Gastroesophageal sphincter (tissue), 4 donors: ENCODE data around the gene JARID2. TPM values are rescaled to one million over a fixed set of nuclear protein-coding genes. Genes with fewer than 3 reads are reported as not detected.

Source experiments
- ATAC-seq: fragments of 150-250 bp; one replicate; pipeline ENCODE4 v1.9.1; 2016; ENCODE audit warnings: mild to moderate bottlenecking, moderate library complexity
- H3K27ac ChIP-seq, 4 donors: fragments of 200-600 bp; sonication (generic) in 3 of 4; 1 replicate in 3 of 4; 2 replicates in 1 of 4; pipeline ENCODE4 v1.5.1; 2016 to 2019
- H3K27me3 ChIP-seq: fragments of 200-600 bp; sonication (generic); one replicate; pipeline ENCODE4 v1.5.1; 2019
- H3K36me3 ChIP-seq, 2 donors: fragments of 200-600 bp; sonication (generic); one replicate each; pipeline ENCODE4 v1.5.1; 2019; ENCODE audit warnings: control low read depth in 1 of 2
- H3K4me1 ChIP-seq, 3 donors: fragments of 200-600 bp; sonication (generic); 1 replicate in 2 of 3; 2 replicates in 1 of 3; pipeline ENCODE4 v1.5.1; 2016 to 2019; ENCODE audit warnings: control low read depth in 2 of 3
- H3K4me3 ChIP-seq, 2 donors: fragments of 200-600 bp; sonication (generic); one replicate each; pipeline ENCODE4 v1.5.1; 2019; ENCODE audit warnings: mild to moderate bottlenecking in 1 of 2, moderate library complexity in 1 of 2
- H3K9me3 ChIP-seq, 3 donors: fragments of 200-600 bp; sonication (generic); one replicate each; pipeline ENCODE4 v1.5.1; 2017 to 2019; ENCODE audit warnings: control low read depth in 2 of 3
- EP300 ChIP-seq: sonication (generic); formaldehyde crosslinking; IDR thresholded peaks from one replicate; pipeline ENCODE4 v1.6.1; 2017; ENCODE audit warnings: antibody characterized with exemption, mild to moderate bottlenecking
- POLR2A ChIP-seq, 2 donors: fragments of 450-650 bp; IDR thresholded peaks; one replicate each; pipeline ENCODE4 v1.6.1; 2017; ENCODE audit warnings: antibody characterized with exemption in 2 of 2, mild to moderate bottlenecking in 2 of 2, moderate library complexity in 1 of 2
- POLR2AphosphoS5 ChIP-seq: sonication (generic); formaldehyde crosslinking; IDR thresholded peaks from one replicate; pipeline ENCODE4 v1.6.1; 2017; ENCODE audit warnings: antibody characterized with exemption
- WGBS, 2 donors: methylation state at CpG; one replicate each; pipeline ENCODE4 v1.1.5; 2018; ENCODE audit warnings: low coverage in 1 of 2; 5-methylcytosine and 5-hydroxymethylcytosine counted together
- total RNA-seq, 4 donors: library from RNA; depleted of rRNA; stranded (reverse); fragments of >200 nt; gene quantifications; one replicate each; pipeline ENCODE4 v1.1.0, GENCODE V29; 2016
- TF ChIP-seq, protein P1 (sequence below), 4 experiments: fragments of 200-600 bp in 2 of 4; fragments of 450-650 bp in 2 of 4; sonication (generic) in 1 of 4; IDR thresholded peaks; one replicate each; pipeline ENCODE4 v1.5.1; 2017 to 2019; ENCODE audit warnings: antibody characterized with exemption in 4 of 4, mild to moderate bottlenecking in 2 of 4, moderate library complexity in 2 of 4

JARID2 gene
- total RNA-seq, 4 donors from 2014 or later, result 6.8 to 12.3 (median 8.5) TPM

DNA sequence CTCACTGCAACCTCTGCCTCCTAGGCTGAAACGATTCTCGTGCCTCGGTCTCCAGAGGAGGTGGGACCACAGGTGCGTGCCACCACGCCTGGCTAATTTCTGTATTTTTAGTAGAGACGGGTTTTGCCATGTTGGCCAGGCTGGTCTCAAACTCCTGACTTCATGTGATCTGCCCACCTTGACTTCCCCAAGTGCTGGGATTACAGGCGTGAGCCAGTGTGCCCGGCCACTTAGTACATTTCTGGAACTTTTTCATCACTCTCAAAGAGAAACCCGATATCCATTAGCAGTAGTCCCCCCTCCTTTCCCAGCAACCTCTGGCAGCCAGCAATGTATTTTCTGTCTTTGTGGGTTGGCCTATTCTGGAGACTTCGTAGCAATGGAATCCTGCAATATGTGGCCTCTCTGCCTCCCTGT is 109.8 kb downstream of the JARID2 start:
- Histone ChIP-seq H3K36me3 (no peaks in the 10 kb centered on the region), H3K27ac (no peak overlapping the region), H3K9me3 (no peaks in the 10 kb centered on the region), H3K4me3 (no peak overlapping the region), H3K27me3 (no peaks in the 10 kb centered on the region), H3K4me1 (peaks cover 0 to 47% (median 16%) of the 10 kb centered on the region in 3 donors)
- 81 to 92% methylated on average over 7 to 9 of the region's 10 CpGs for WGBS, 2 donors
- no peak for ATAC-seq
- TF ChIP-seq POLR2AphosphoS5 (peak; percentile 9), EP300 (no peak)

DNA sequence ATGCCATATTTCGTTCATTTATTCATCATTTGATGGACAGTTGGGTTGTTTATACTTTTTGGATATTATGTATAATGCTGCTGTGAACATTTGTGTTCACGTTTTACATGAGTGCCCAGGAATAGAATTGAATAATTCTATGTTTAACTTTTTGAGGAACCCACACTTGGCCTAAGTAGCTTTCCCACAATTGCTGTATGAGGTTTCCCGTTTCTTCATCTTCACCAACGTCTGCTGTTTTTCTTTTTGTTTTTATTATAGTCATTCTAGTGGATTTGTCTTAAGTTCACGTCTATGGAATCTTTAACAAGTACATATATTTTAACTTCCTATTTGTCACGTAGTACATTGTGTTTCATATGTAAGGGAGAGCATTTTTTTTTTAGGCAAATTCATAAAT is 110.3 kb downstream of the JARID2 start:
- TF ChIP-seq, protein P1, sequence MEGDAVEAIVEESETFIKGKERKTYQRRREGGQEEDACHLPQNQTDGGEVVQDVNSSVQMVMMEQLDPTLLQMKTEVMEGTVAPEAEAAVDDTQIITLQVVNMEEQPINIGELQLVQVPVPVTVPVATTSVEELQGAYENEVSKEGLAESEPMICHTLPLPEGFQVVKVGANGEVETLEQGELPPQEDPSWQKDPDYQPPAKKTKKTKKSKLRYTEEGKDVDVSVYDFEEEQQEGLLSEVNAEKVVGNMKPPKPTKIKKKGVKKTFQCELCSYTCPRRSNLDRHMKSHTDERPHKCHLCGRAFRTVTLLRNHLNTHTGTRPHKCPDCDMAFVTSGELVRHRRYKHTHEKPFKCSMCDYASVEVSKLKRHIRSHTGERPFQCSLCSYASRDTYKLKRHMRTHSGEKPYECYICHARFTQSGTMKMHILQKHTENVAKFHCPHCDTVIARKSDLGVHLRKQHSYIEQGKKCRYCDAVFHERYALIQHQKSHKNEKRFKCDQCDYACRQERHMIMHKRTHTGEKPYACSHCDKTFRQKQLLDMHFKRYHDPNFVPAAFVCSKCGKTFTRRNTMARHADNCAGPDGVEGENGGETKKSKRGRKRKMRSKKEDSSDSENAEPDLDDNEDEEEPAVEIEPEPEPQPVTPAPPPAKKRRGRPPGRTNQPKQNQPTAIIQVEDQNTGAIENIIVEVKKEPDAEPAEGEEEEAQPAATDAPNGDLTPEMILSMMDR (IDR thresholded peaks at IDR 0.05), result no peak
- TF ChIP-seq EP300, result no peak
- no peak for TF ChIP-seq POLR2A (IDR thresholded peaks at IDR 0.05)
- TF ChIP-seq POLR2AphosphoS5, result no peak
- ATAC-seq, result no peak
- WGBS, 2 donors, result 83 to 88% methylated on average over 4 to 6 of the region's 6 CpGs
- peaks cover 0 to 43% (median 16%) of the 10 kb centered on the region in 3 donors for H3K4me1 ChIP-seq
- H3K4me3 ChIP-seq, result no peak overlapping the region
- no peaks in the 10 kb centered on the region for H3K9me3 ChIP-seq
- H3K36me3 ChIP-seq, result no peaks in the 10 kb centered on the region
- H3K27ac ChIP-seq, result no peak overlapping the region
- H3K27me3 ChIP-seq, result no peaks in the 10 kb centered on the region

DNA sequence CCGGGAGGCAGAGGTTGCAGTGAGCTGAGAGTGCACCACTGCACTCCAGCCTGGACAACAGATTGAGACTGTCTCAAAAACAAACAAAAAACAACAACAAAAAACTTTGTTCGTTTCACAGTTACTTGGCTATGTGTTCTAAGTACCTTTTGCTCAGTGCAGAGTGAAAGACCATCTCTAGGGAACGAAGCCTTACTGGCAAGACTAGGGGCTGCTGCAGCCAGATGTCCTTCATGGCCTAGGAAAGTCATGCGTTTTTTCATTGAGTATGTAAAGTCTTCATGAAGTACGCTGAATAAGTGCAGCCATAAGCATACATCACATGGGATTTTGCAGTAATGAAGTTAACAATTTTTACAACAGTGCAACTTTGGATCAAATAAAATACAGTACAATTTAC is 111.1 kb downstream of the JARID2 start:
- 70 to 88% methylated on average over 4 to 5 of the region's 5 CpGs for WGBS, 2 donors
- peaks cover 0 to 35% (median 9%) of the 10 kb centered on the region in 3 donors for H3K4me1 ChIP-seq
- H3K36me3 ChIP-seq, result no peaks in the 10 kb centered on the region
- H3K27ac ChIP-seq, result no peak overlapping the region
- no peaks in the 10 kb centered on the region for H3K9me3 ChIP-seq
- no peak for ATAC-seq
- H3K4me3 ChIP-seq, result no peak overlapping the region
- no peaks in the 10 kb centered on the region for H3K27me3 ChIP-seq
- TF ChIP-seq POLR2A (IDR thresholded peaks at IDR 0.05), result no peak
- no peak for TF ChIP-seq POLR2AphosphoS5
- TF ChIP-seq EP300, result no peak
- TF ChIP-seq, protein P1 (IDR thresholded peaks at IDR 0.05), result no peak

DNA sequence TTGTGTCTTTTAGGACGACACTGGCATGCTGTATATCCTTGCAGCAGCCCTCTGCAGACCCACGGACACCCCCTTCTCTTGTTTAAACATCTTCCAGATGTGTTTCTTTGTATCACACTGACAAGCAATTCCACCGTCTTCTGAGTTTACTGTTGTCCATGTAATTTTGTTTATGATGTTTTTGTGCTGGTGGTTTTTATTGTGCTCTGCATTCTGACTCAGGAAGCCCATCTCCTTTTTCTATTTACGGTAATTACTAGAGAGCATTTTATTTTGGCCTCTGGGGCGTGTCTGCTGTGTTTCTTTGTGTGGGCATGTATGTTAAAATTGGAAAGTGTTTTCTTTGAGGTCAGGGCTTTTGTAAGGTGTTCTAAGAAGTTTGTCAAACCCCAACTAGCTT is 111.9 kb downstream of the JARID2 start:
- TF ChIP-seq, protein P1 (IDR thresholded peaks at IDR 0.05), result no peak
- TF ChIP-seq POLR2AphosphoS5 (no peak), POLR2A (IDR thresholded peaks at IDR 0.05) (no peak), EP300 (no peak)
- Histone ChIP-seq H3K9me3 (no peaks in the 10 kb centered on the region), H3K36me3 (no peaks in the 10 kb centered on the region), H3K27ac (no peak overlapping the region), H3K27me3 (no peaks in the 10 kb centered on the region), H3K4me1 (peaks cover 0 to 34% (median 2%) of the 10 kb centered on the region in 3 donors), H3K4me3 (no peak overlapping the region)
- ATAC-seq, result no peak
- 58 to 89% methylated on average over 3 to 5 of the region's 5 CpGs for WGBS, 2 donors

DNA sequence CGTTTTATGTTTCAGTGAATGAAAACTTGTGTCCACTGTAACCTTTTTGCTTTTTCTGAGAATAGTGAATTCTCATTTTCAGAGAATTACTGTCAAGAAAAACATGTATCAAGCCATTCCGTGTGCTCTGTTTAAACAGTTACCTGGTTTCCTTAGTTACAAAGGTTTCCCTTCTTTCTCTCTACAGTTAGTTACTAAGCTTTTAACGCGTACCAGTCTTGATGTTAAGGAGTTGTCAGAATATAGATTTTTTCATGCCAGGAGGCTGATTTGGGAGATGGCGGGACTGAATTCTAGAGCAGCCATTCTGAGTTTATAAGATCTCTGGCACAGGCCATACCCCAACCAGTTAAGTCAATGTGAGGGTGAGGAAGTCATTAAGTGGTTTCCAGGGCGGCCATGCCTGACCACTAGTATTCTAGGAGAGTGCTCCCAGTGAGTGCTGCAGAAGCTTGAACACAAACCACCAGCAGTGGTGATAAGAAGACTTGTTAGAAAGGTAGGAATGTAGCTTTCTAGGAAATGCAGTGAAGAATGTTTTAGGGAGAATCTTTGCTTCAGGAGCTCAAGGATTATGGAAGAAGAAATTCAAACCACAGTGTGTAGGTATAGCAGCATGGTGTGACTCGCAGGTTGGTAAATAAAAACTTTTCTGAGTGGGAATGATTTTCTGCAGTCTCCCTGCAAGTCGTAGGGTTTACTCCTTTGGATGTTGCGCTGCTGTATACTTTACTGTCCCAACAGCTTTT is 112.9 kb downstream of the JARID2 start:
- WGBS, 2 donors, result 86 to 90% methylated on average over 6 to 8 of the region's 9 CpGs
- Histone ChIP-seq H3K36me3 (no peaks in the 10 kb centered on the region), H3K4me1 (peaks cover 0 to 25% (median 0%) of the 10 kb centered on the region in 3 donors), H3K4me3 (no peak overlapping the region), H3K27ac (no peak overlapping the region), H3K9me3 (no peaks in the 10 kb centered on the region), H3K27me3 (no peaks in the 10 kb centered on the region)
- ATAC-seq, result no peak
- TF ChIP-seq, protein P1 (IDR thresholded peaks at IDR 0.05), result no peak
- TF ChIP-seq POLR2A (IDR thresholded peaks at IDR 0.05) (no peak), POLR2AphosphoS5 (no peak), EP300 (no peak)
